Activated CD8-positive, alpha-beta T cell treated with anti-CD3 and anti-CD28 coated beads for 36 hours (primary cell): ENCODE results near the gene ACOT7. TPM values are rescaled to one million over a fixed set of nuclear protein-coding genes. Genes with fewer than 3 reads are reported as not detected.

Source experiments
- ATAC-seq: fragments of 200-7000 bp; cut with Tn5 transposase; one replicate; pipeline ENCODE4 v1.10.0; 2021; ENCODE audit warnings: mild to moderate bottlenecking, moderate library complexity
- CTCF ChIA-PET: fragments of 350-600 bp; sonication (Branson Sonifier 250); formaldehyde crosslinking; loops from one replicate; lab custom pipeline; 2021; ENCODE audit warnings: antibody characterized with exemption; lab: Charles Lee
- POLR2A ChIA-PET: fragments of 350-600 bp; sonication (Branson Sonifier 250); formaldehyde crosslinking; loops from one replicate; lab custom pipeline; 2021; ENCODE audit warnings: antibody characterized with exemption; lab: Charles Lee
- DNase-seq: peaks from one replicate; pipeline ENCODE4 v3.0.0-alpha.2; 2020
- H3K27ac Mint-ChIP-seq: one replicate; pipeline ENCODE4 v1.8.0; 2021; ENCODE audit warnings: mild to moderate bottlenecking, mixed read lengths
- H3K27me3 Mint-ChIP-seq: one replicate; pipeline ENCODE4 v1.8.0; 2021; ENCODE audit warnings: mixed read lengths
- H3K36me3 Mint-ChIP-seq: one replicate; pipeline ENCODE4 v1.8.0; 2021; ENCODE audit warnings: low read depth, mixed read lengths
- H3K4me1 Mint-ChIP-seq: one replicate; pipeline ENCODE4 v1.8.0; 2021; ENCODE audit warnings: low read depth, mixed read lengths
- H3K4me3 Mint-ChIP-seq: one replicate; pipeline ENCODE4 v1.8.0; 2021; ENCODE audit warnings: mild to moderate bottlenecking, moderate library complexity, mixed read lengths
- H3K9me3 Mint-ChIP-seq: one replicate; pipeline ENCODE4 v1.8.0; 2021; ENCODE audit warnings: mixed read lengths
- CTCF ChIP-seq: fragments of 200-600 bp; IDR thresholded peaks from one replicate; pipeline ENCODE4 v1.8.0; 2022; ENCODE audit warnings: antibody characterized with exemption, mild to moderate bottlenecking
- intact Hi-C: fragments of 100-400 bp; cut with micrococcal nuclease; formaldehyde crosslinking; loops from one replicate; pipeline ENCODE4 v1.10.0; 2022
- total RNA-seq, 2 experiments: library from RNA; stranded (reverse); gene quantifications; one replicate each; pipeline ENCODE4 v1.2.3, GENCODE V29; 2021

Gene ACOT7
- total RNA-seq, 2 experiments from 2014 or later, result 80.4 to 86.7 TPM

- intact Hi-C loops, result no loop called here
- ChIA-PET POLR2A (interaction anchor here (1.4 kb wide), 1 partner anchor 17 kb away, joined by 4 read pairs; no protein-coding TSS in a partner anchor), CTCF (interaction anchor here (1.0 to 2.2 kb wide), 4 partner anchors 14 to 163 kb away, joined by 3 to 13 read pairs (median 4); no protein-coding TSS in a partner anchor)
- peaks cover 4% of the 10 kb centered on the region for H3K4me1 Mint-ChIP-seq
- H3K36me3 Mint-ChIP-seq, result no peaks in the 10 kb centered on the region
- no peak within 1 kb of the TSS for H3K27ac Mint-ChIP-seq
- peaks cover 16% of the 10 kb centered on the region for H3K27me3 Mint-ChIP-seq
- H3K9me3 Mint-ChIP-seq, result no peaks in the 10 kb centered on the region
- no peak for TF ChIP-seq CTCF
- H3K4me3 Mint-ChIP-seq, result peak within 1 kb of the TSS; percentile 33
- ATAC-seq, result peak; percentile 80
- peak; percentile 60 for DNase-seq
Observed at GRCh38 chr1:6260961-6261614, 132.5 kb downstream of the ACOT7 start, which contains the start of gene GPR153. TSS of gene GPR153 (minus strand) at chr1:6261098. CDS start at chr1:6254905, 6,193 bp downstream.

- intact Hi-C loops, result no loop called here
- POLR2A ChIA-PET, result no interaction called here
- no peaks in the 10 kb centered on the region for H3K36me3 Mint-ChIP-seq
- peaks cover 4% of the 10 kb centered on the region for H3K4me1 Mint-ChIP-seq
- H3K27me3 Mint-ChIP-seq, result peaks cover 16% of the 10 kb centered on the region
- TF ChIP-seq CTCF, result no peak
- no peak overlapping the region for H3K4me3 Mint-ChIP-seq
- no peak overlapping the region for H3K27ac Mint-ChIP-seq
- CTCF ChIA-PET, result interaction anchor here (1.0 to 2.5 kb wide), 5 partner anchors 14 to 163 kb away, joined by 3 to 13 read pairs (median 4); no protein-coding TSS in a partner anchor
- ATAC-seq, result peak; percentile 54
- no peaks in the 10 kb centered on the region for H3K9me3 Mint-ChIP-seq
- no peak for DNase-seq
Observed at GRCh38 chr1:6260433-6260934, 133.1 kb downstream of the ACOT7 start.

- no peaks in the 10 kb centered on the region for H3K9me3 Mint-ChIP-seq
- POLR2A ChIA-PET, result interaction anchor here (0.6 to 1.2 kb wide), 2 partner anchors 11 to 219 kb away, joined by 5 read pairs; no protein-coding TSS in a partner anchor
- H3K4me3 Mint-ChIP-seq, result peak overlapping the region; percentile 17
- no peak for TF ChIP-seq CTCF
- intact Hi-C loops, result no loop called here
- peaks cover 16% of the 10 kb centered on the region for H3K27me3 Mint-ChIP-seq
- ATAC-seq (peak; percentile 70), DNase-seq (peak; percentile 85)
- H3K27ac Mint-ChIP-seq, result no peak overlapping the region
- peaks cover 4% of the 10 kb centered on the region for H3K4me1 Mint-ChIP-seq
- CTCF ChIA-PET, result interaction anchor here (1.6 to 5.5 kb wide), 3 partner anchors 13 to 163 kb away, joined by 4 to 42 read pairs (median 8); no protein-coding TSS in a partner anchor
- no peaks in the 10 kb centered on the region for H3K36me3 Mint-ChIP-seq
Observed at GRCh38 chr1:6259491-6260362, 133.8 kb downstream of the ACOT7 start.

- intact Hi-C loops, result no loop called here
- TF ChIP-seq CTCF, result no peak
Observed at GRCh38 chr1:6258675-6259074, 134.9 kb downstream of the ACOT7 start.

More at GRCh38 chr1:6258675-6259074, 134.9 kb downstream of the ACOT7 start:
- ChIA-PET POLR2A (interaction anchor here (0.6 to 1.2 kb wide), 2 partner anchors 10 to 220 kb away, joined by 5 read pairs; no protein-coding TSS in a partner anchor), CTCF (interaction anchor here (0.8 to 5.5 kb wide), 4 partner anchors 10 to 165 kb away, joined by 3 to 42 read pairs (median 6); no protein-coding TSS in a partner anchor)
- H3K27me3 Mint-ChIP-seq, result peaks cover 16% of the 10 kb centered on the region
- peaks cover 4% of the 10 kb centered on the region for H3K4me1 Mint-ChIP-seq
- H3K4me3 Mint-ChIP-seq, result no peak overlapping the region
- no peaks in the 10 kb centered on the region for H3K36me3 Mint-ChIP-seq
- DNase-seq (no peak), ATAC-seq (no peak)
- H3K9me3 Mint-ChIP-seq, result no peaks in the 10 kb centered on the region
- H3K27ac Mint-ChIP-seq, result no peak overlapping the region
